Measurements from ENCODE around the gene TOP3A.

GRCh38 chr17:18238299-18238698 lies 76.5 kb downstream of the TOP3A start:
- TF ChIP-seq CTCF (conservative IDR thresholded peaks at IDR 0.05; ENCODE audit: low read depth, low read length) (no peak), EZH2 (IDR thresholded peaks at IDR 0.05; ENCODE audit: borderline replicate concordance, low read depth, low read length, poor library complexity, severe bottlenecking) (no peak)

Data from A673 (cell line).